GM12892 (cell line): Measurements from ENCODE around the gene HIGD2A.
A peak's percentile ranks its signal among the peaks of the same experiment; 100 is the strongest.

Source experiments
- DNase-seq: peaks from one replicate; pipeline ENCODE4 v3.0.0; 2011; ENCODE audit not compliant: insufficient read length
- FAIRE-seq: peaks from 2 replicates; lab custom pipeline; 2011; peaks lifted over from hg19 to GRCh38; lab: Jason Lieb, UNC
- POLR2A ChIP-seq: IDR thresholded peaks from 2 replicates; pipeline ENCODE4 v1.6.1; 2011; ENCODE audit warnings: low read depth, low read length, control low read depth
- POLR2AphosphoS5 ChIP-seq: IDR thresholded peaks from 2 replicates; pipeline ENCODE4 v1.6.1; 2011; ENCODE audit warnings: low read depth, low read length, control low read depth
- TAF1 ChIP-seq: IDR thresholded peaks from 2 replicates; pipeline ENCODE4 v1.6.1; 2011; ENCODE audit warnings: low read depth, mild to moderate bottlenecking, control low read depth, low read length, borderline replicate concordance

HIGD2A gene

GRCh38 chr5:176360894-176361436 is 27.6 kb upstream of the HIGD2A start:
- DNase-seq (no peak), FAIRE-seq (no peak)
- TF ChIP-seq POLR2A (no peak), POLR2AphosphoS5 (no peak), TAF1 (no peak)

- DNase-seq (peak; percentile 82), FAIRE-seq (peak; percentile 88)
- peak; percentile 71 for TF ChIP-seq TAF1
- peak; percentile 98 for TF ChIP-seq POLR2AphosphoS5
- TF ChIP-seq POLR2A: peak; percentile 98
Measured at GRCh38 chr5:176361437-176362232, 26.9 kb upstream of the HIGD2A start, which contains the start of gene KIAA1191. TSS of gene KIAA1191 (minus strand) at chr5:176361764. CDS start at chr5:176359508, 2,256 bp downstream.

- FAIRE-seq: no peak
- DNase-seq: no peak
- TF ChIP-seq POLR2AphosphoS5: no peak
- no peak for TF ChIP-seq TAF1
- TF ChIP-seq POLR2A: no peak
Measured at GRCh38 chr5:176362233-176362490, 26.4 kb upstream of the HIGD2A start.

- TF ChIP-seq TAF1 (no peak), POLR2A (no peak), POLR2AphosphoS5 (no peak)
- FAIRE-seq (peak; percentile 99), DNase-seq (no peak)
Measured at GRCh38 chr5:176364765-176365350, 23.7 kb upstream of the HIGD2A start.

- FAIRE-seq: peak; percentile 57
- DNase-seq: peak; percentile 69
- TF ChIP-seq TAF1 (no peak), POLR2A (peak; percentile 40; the same call in 1 of the 2 replicates)
Measured at GRCh38 chr5:176365351-176366231, 23.0 kb upstream of the HIGD2A start, which contains the start of gene ARL10. TSS of gene ARL10 (plus strand) at chr5:176365487. CDS start at chr5:176365564, 77 bp downstream.

GRCh38 chr5:176366232-176366894 is 22.2 kb upstream of the HIGD2A start:
- FAIRE-seq (no peak), DNase-seq (no peak)
- TF ChIP-seq TAF1 (no peak), POLR2AphosphoS5 (no peak), POLR2A (no peak)

GRCh38 chr5:176368726-176369125 is 19.8 kb upstream of the HIGD2A start:
- DNase-seq (no peak), FAIRE-seq (no peak)
- TF ChIP-seq POLR2AphosphoS5: no peak
- TF ChIP-seq TAF1: no peak

- DNase-seq (no peak), FAIRE-seq (no peak)
- no peak for TF ChIP-seq POLR2AphosphoS5
- no peak for TF ChIP-seq POLR2A
- TF ChIP-seq TAF1: no peak
Measured at GRCh38 chr5:176369934-176370711, 18.4 kb upstream of the HIGD2A start.

GRCh38 chr5:176371621-176372539 is 16.7 kb upstream of the HIGD2A start:
- TF ChIP-seq POLR2AphosphoS5 (no peak), POLR2A (no peak), TAF1 (no peak)
- DNase-seq (no peak), FAIRE-seq (no peak)
